Measurements from ENCODE around the gene CDKAL1.
"Not testable (repeated sequence)": the region's sequence is repeated elsewhere in the genome, so short reads cannot be mapped to it uniquely, and the experiment has no call there.

CDKAL1 gene

DNA sequence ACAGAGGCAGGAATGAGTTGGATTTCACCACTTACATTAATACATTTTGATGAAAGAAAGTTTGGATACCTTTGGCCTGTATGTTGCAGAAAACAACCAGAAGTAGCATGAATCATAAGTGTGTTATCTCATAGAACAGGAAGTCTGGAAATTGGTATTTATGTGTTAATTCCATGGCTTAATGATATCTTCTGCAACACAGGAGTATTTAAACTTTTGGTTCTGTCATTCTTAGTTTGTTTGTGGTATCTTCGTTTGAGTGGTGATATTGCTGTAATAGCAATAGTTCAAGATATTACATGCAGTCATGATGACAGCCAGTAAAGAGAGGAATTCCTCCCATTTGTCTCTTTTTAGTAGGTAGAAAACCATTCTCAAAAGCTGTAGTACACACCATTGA, 177.3 kb downstream of the CDKAL1 start:
- no peak for DNase-seq

GRCh38 chr6:20712011-20712410, 177.8 kb downstream of the CDKAL1 start:
- no peak for DNase-seq

- DNase-seq, result no peak
These were observed 181.0 kb downstream of the CDKAL1 start for GRCh38 chr6:20715135-20715806.

DNA sequence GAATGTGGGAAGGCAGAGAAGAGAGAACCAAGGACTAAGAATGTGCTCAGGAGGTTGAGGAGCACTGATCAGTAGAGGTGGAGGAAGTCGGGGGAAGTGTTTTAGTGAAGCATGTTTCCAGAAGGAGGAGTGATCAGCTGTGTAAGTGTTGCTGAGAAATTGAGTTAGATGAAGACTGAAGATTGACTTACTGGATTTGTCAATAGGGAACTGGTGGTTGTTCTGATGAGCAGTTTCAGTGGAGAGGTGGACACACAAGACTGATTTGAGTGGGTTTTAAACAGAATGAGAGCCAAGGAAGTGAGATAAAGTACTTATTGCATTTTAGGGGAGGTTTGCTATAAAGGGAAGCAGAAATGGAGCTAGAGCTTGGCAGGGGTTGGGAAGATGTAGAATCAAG, 182.6 kb downstream of the CDKAL1 start:
- DNase-seq, result no peak

GRCh38 chr6:20717743-20718142, 183.5 kb downstream of the CDKAL1 start:
- DNase-seq, result no peak

GRCh38 chr6:20718705-20719653, 184.7 kb downstream of the CDKAL1 start:
- no peak for DNase-seq

DNA sequence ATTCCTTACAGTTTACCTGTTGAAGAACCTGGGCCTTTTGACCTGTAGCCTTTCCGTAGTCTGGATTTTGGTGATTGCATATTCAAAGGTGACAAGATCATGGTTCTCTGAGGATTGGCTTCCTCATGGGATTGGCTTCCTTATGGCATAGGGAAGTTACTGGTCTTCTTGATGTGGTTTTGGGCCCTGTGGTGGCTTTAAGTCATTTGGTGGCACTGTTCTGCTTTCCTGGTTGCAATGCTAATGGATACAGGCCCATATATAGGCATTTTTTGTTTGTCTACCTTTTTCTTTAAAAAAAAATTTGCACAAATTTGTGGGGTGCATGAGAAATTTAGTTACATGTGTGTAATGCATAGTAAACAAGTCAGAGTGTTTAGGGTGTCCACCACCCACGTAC, 185.7 kb downstream of the CDKAL1 start:
- peak in 1 of 2 donors; percentile 40 for DNase-seq

DNA sequence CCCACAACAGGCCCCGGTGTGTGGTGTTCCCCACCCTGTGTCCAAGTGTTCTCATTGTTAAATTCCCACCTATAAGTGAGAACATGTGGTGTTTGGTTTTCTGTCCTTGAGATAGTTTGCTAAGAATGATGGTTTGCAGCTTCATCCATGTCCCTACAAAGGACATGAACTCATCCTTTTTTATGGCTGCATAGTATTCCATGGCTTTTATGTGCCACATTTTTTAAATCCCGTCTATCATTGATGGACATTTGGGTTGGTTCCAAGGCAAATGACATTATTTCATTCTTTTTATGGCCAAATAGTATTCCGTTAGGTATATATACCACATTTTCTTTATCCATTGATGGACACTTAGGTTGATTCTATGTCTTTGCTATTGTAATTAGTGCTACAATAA, 186.9 kb downstream of the CDKAL1 start:
- not testable (repeated sequence) for DNase-seq

- DNase-seq, result no peak
These were observed 188.2 kb downstream of the CDKAL1 start for GRCh38 chr6:20722455-20722854.

GRCh38 chr6:20723236-20723635, 189.0 kb downstream of the CDKAL1 start:
- DNase-seq, result no peak

DNA sequence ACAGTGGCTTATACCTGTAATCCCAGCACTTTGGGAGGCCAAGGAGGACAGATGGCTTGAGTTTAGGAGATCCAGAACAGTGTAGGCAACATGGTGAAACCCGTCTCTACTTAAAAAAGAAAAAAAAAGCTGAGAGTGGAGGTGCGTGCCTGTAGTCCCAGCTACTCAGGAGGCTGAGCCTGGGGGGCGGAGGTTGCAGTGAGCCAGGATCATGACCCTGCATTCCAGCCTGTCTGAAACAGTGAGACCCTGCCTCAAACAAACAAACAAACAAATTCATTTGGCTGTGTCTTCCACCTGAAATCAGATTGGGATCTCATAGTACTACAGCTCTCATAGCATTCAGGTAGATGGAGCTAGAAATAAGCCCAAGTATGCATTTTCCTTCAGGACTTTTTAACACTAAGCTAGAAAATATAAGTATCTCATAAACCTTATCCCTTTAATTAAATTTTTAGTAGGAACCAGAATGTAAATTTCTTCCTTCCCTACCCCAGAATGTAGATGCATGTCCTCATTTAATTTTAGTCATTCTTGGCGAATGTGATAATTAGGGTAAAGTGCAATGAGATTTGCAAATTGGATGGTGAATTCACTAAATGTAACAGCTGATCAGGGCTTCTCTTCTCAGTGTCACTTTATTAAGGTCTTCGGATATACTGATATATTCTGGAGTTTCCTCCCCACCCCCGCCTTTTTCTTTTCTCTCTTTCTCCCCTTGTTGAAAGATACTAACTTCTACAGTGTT, 190.4 kb downstream of the CDKAL1 start:
- no peak for DNase-seq

GRCh38 chr6:20725235-20725634, 191.0 kb downstream of the CDKAL1 start:
- not testable (repeated sequence) for DNase-seq

GRCh38 chr6:20729086-20729485, 194.8 kb downstream of the CDKAL1 start:
- no peak for DNase-seq

- DNase-seq, result not testable (repeated sequence)
These were observed 198.1 kb downstream of the CDKAL1 start for GRCh38 chr6:20732362-20732761.

GRCh38 chr6:20732896-20733295, 198.6 kb downstream of the CDKAL1 start:
- DNase-seq, result no peak

GRCh38 chr6:20737912-20738311, 203.7 kb downstream of the CDKAL1 start:
- DNase-seq, result no peak

DNA sequence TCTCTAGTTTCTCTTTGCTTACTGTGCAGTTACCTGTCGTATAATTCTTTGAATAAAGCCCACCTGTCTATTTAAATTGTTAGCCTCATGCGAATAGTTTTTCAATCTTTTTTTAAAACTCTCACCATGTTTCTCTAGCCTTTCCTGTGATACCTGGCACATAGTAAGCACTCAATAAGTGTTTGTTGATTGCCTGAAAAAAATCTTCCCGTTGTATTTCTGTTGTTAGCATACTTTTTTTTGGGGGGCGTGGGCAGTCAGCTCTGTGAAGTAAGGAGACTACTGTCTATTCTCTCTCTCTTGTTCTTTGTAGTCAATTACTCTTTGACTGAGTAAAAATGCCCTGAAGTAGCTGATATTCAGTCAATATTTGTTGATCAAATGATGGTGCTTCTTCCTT, 205.8 kb downstream of the CDKAL1 start:
- DNase-seq, result no peak

- no peak for DNase-seq
These were observed 206.5 kb downstream of the CDKAL1 start for GRCh38 chr6:20740727-20741126.

DNA sequence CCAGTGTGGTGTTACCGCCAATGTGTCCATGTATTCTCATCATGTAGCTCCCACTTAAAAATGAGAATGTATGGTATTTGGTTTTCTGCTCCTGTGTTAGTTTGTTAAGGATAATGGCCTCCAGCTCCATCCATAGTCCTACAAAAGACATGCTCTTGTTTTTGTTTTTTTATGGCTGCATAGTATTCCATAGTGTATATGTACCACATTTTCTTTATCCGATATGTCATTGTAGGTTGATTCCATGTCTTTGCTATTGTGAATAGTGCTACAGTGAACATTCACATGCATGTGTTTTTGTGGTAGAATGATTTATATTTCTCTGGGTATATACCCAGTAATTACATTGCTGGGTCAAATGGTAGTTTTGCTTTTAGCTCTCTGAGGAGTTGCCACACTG, 207.2 kb downstream of the CDKAL1 start:
- DNase-seq, result no peak

DNA sequence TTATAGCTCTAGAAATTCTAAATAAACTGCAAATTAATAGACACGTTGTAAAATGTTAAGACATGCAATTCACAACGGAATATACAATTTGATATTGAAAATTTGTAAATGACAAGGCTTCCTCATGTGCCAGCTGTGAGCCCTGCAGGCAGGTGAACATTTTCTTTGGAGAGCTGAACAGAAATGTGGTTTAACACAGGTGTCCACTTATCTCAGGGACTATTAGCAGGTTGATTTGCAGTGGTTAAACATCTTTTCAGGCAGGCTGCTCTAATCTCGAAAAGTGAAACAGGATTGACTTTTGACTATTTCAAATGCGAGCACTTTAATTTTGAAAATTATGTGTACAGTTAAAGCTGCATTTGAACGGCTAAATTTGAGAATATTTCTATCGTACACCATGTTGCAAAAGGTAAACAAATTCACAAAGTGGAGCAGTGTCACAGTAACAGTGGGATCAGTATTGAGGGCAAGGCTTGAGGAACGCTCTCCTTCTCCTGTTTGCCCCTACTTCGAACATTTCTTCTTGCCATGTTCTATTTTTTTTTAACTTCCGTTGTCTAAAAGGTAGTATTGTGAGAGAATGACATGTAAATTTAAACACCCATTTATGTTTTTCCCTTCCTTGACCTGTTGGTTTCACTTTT, 210.8 kb downstream of the CDKAL1 start:
- DNase-seq, result no peak

DNA sequence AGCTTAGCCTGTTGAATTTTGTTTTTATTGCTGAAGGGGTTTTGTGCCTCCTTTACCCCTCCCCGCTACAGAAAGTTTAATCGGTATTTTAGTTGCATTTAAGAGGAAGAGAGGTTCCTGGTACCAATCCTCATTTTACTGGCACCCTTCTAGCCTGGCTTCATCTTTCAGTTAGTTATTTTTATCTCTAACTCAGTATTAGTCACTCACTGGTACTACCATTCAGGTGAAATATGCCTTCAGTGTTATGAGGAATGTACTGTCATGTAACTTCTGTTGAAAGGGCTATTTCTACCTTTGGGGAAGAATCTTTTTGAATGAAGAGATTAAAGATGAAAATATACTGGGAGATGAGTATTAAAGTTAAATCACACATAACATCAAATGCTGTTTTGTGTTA, 211.8 kb downstream of the CDKAL1 start:
- no peak for DNase-seq

- no peak for DNase-seq
These were observed 212.7 kb downstream of the CDKAL1 start for GRCh38 chr6:20746805-20747558.
